ENCODE measurements around the gene ASCC3. TPM values are rescaled to one million over a fixed set of nuclear protein-coding genes. Genes with fewer than 3 reads are reported as not detected.

Gene ASCC3
- total RNA-seq, 2 experiments from 2014 or later = 28.5 to 47.5 TPM

GRCh38 chr6:100877851-100878250, 3.3 kb downstream of the ASCC3 start:
- peaks cover 12% of the 10 kb centered on the region; the same call in 1 of the 2 replicates for H4K20me1 ChIP-seq (ENCODE audit: insufficient read depth, low read length)
- no peak overlapping the region for H3K4me3 ChIP-seq (ENCODE audit: low read depth, low read length, poor library complexity, severe bottlenecking)
- ChIA-PET POLR2A (no interaction called here), CTCF (ENCODE audit: unreplicated experiment) (no interaction called here)
- DNase-seq (ENCODE audit: low spot score) = no peak
- TF ChIP-seq EZH2phosphoT487 (IDR thresholded peaks at IDR 0.05; ENCODE audit: borderline replicate concordance, low read depth, low read length) = no peak
- TF ChIP-seq, protein P1, sequence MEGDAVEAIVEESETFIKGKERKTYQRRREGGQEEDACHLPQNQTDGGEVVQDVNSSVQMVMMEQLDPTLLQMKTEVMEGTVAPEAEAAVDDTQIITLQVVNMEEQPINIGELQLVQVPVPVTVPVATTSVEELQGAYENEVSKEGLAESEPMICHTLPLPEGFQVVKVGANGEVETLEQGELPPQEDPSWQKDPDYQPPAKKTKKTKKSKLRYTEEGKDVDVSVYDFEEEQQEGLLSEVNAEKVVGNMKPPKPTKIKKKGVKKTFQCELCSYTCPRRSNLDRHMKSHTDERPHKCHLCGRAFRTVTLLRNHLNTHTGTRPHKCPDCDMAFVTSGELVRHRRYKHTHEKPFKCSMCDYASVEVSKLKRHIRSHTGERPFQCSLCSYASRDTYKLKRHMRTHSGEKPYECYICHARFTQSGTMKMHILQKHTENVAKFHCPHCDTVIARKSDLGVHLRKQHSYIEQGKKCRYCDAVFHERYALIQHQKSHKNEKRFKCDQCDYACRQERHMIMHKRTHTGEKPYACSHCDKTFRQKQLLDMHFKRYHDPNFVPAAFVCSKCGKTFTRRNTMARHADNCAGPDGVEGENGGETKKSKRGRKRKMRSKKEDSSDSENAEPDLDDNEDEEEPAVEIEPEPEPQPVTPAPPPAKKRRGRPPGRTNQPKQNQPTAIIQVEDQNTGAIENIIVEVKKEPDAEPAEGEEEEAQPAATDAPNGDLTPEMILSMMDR (conservative IDR thresholded peaks at IDR 0.05; ENCODE audit: low read length) = no peak
- intact Hi-C loops (cut with micrococcal nuclease; ENCODE audit: unreplicated experiment) = no loop called here
- no peaks in the 10 kb centered on the region for H3K9me2 ChIP-seq (ENCODE audit: insufficient read depth, low read length)
- H3K36me3 ChIP-seq (ENCODE audit: insufficient read depth, low read length) = peaks cover 44% of the 10 kb centered on the region
- no peaks in the 10 kb centered on the region for H3K9me3 ChIP-seq (ENCODE audit: low read length)
- BruUV-seq (replicated peaks) = no TSS peak
- H2AFZ ChIP-seq (ENCODE audit: low read length) = no peak overlapping the region
- peaks cover 73% of the 10 kb centered on the region for H3K79me2 ChIP-seq (ENCODE audit: insufficient read depth, low read depth, low read length)
- H3K4me1 ChIP-seq (ENCODE audit: insufficient read depth, low read length, poor library complexity, severe bottlenecking) = peaks cover 23% of the 10 kb centered on the region
- H3K4me2 ChIP-seq (ENCODE audit: low read length) = no peak overlapping the region
- no peak overlapping the region for H3K27ac ChIP-seq (ENCODE audit: low read depth, low read length, poor library complexity, severe bottlenecking)

DNA sequence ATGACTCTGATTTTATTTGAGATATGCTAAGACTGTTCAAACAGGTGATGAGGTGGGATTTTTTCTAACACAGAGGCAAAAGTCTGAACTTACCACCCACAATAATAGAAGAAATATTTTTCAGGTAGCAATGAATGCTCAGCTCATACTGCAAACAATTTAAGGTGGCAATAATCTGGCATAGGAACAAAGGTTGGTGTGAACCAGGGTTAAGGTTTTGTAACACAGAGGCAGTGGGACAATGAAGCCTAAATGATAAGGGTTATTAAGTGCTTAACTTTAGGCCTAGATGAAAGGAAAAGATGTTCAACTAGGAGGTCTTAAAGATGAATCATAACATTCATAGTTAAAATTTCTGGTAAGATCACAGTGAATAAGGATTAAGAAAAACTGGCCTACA, 4.9 kb downstream of the ASCC3 start:
- CTCF ChIA-PET (ENCODE audit: unreplicated experiment) = no interaction called here
- intact Hi-C loops (cut with micrococcal nuclease; ENCODE audit: unreplicated experiment) = no loop called here
- no peak for DNase-seq (ENCODE audit: low spot score)
- Histone ChIP-seq H3K27ac (ENCODE audit: low read depth, low read length, poor library complexity, severe bottlenecking) (no peak overlapping the region), H2AFZ (ENCODE audit: low read length) (no peak overlapping the region), H3K4me2 (ENCODE audit: low read length) (no peak overlapping the region), H3K79me2 (ENCODE audit: insufficient read depth, low read depth, low read length) (peaks cover 82% of the 10 kb centered on the region), H4K20me1 (ENCODE audit: insufficient read depth, low read length) (peaks cover 12% of the 10 kb centered on the region; the same call in 1 of the 2 replicates), H3K9me3 (ENCODE audit: low read length) (no peaks in the 10 kb centered on the region), H3K4me3 (ENCODE audit: low read depth, low read length, poor library complexity, severe bottlenecking) (no peak overlapping the region), H3K9me2 (ENCODE audit: insufficient read depth, low read length) (no peaks in the 10 kb centered on the region), H3K4me1 (ENCODE audit: insufficient read depth, low read length, poor library complexity, severe bottlenecking) (peaks cover 16% of the 10 kb centered on the region), H3K36me3 (ENCODE audit: insufficient read depth, low read length) (peaks cover 60% of the 10 kb centered on the region)
- no TSS peak for BruUV-seq (replicated peaks)
- POLR2A ChIA-PET = no interaction called here
- TF ChIP-seq EZH2phosphoT487 (IDR thresholded peaks at IDR 0.05; ENCODE audit: borderline replicate concordance, low read depth, low read length) = no peak
- TF ChIP-seq, protein P1 (conservative IDR thresholded peaks at IDR 0.05; ENCODE audit: low read length) = no peak

DNA sequence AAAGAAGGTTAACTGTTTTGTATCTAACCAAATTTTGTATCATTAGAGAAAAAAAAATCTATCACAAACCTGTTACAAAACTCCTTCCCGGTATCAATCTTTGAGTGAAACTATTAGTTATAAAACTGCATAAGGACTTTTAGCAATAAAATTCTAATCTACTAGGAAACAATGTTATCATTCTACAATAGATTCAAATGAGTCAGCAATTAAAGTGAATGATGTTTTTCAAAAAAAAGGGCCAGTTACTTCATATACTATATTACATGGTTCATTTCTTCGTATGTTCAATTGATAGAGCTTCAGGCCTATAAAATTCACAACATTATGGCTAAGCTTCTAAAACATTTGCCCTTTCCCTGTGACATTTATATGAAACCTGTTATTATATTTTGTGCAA, 15.6 kb downstream of the ASCC3 start:
- Histone ChIP-seq H3K27ac (ENCODE audit: low read depth, low read length, poor library complexity, severe bottlenecking) (no peak overlapping the region), H3K9me3 (ENCODE audit: low read length) (no peaks in the 10 kb centered on the region), H4K20me1 (ENCODE audit: insufficient read depth, low read length) (no peaks in the 10 kb centered on the region), H3K36me3 (ENCODE audit: insufficient read depth, low read length) (peaks cover 86% of the 10 kb centered on the region), H3K79me2 (ENCODE audit: insufficient read depth, low read depth, low read length) (peaks cover 12% of the 10 kb centered on the region; the same call in 1 of the 2 replicates), H3K4me3 (ENCODE audit: low read depth, low read length, poor library complexity, severe bottlenecking) (no peak overlapping the region), H3K4me2 (ENCODE audit: low read length) (no peak overlapping the region), H3K4me1 (ENCODE audit: insufficient read depth, low read length, poor library complexity, severe bottlenecking) (no peaks in the 10 kb centered on the region), H2AFZ (ENCODE audit: low read length) (no peak overlapping the region), H3K9me2 (ENCODE audit: insufficient read depth, low read length) (no peaks in the 10 kb centered on the region)
- no peak for DNase-seq (ENCODE audit: low spot score)
- ChIA-PET POLR2A (interaction anchor here (0.6 to 1.4 kb wide), 5 partner anchors 10 to 106 kb away, joined by 3 to 5 read pairs (median 3); partner anchors contain the start of gene ASCC3), CTCF (ENCODE audit: unreplicated experiment) (no interaction called here)
- TF ChIP-seq, protein P1 (conservative IDR thresholded peaks at IDR 0.05; ENCODE audit: low read length) = no peak
- no peak for TF ChIP-seq EZH2phosphoT487 (IDR thresholded peaks at IDR 0.05; ENCODE audit: borderline replicate concordance, low read depth, low read length)
- BruUV-seq (replicated peaks) = no TSS peak
- intact Hi-C loops (cut with micrococcal nuclease; ENCODE audit: unreplicated experiment) = no loop called here

Measured in OCI-LY7 (cell line).